Right ventricle myocardium superior (tissue), 1 donor: ENCODE data around the gene ADAM22. TPM values are rescaled to one million over a fixed set of nuclear protein-coding genes. Genes with fewer than 3 reads are reported as not detected.

Experiments used
- ATAC-seq: fragments of 200-7000 bp; cut with Tn5 transposase; one replicate; pipeline ENCODE4 v1.9.1; 2020; ENCODE audit warnings: mild to moderate bottlenecking; ENCODE audit not compliant: poor library complexity
- DNase-seq: peaks from one replicate; pipeline ENCODE4 v3.0.0-alpha.2; 2020
- intact Hi-C: fragments of 100-400 bp; cut with DNase I; formaldehyde crosslinking; loops from one replicate; pipeline ENCODE4 v1.11.2; 2022
- total RNA-seq: library from RNA; stranded (reverse); fragmentation: NEBNext Ultra II Directional; extraction: Animal tissue kit (Norgen Biotek cat#: 25700); gene quantifications from one replicate; pipeline ENCODE4 v1.2.1, GENCODE V29; 2021
- donor health status: DM: no; HTN: yes; CAD: no; lungs with severe emphysema.

The ADAM22 gene
- total RNA-seq, 1 donor from 2014 or later = 1.3 TPM

- intact Hi-C loops = no loop called here
- DNase-seq (no peak), ATAC-seq (no peak)
Observed at GRCh38 chr7:88200261-88200660, 266.2 kb downstream of the ADAM22 start.

DNA sequence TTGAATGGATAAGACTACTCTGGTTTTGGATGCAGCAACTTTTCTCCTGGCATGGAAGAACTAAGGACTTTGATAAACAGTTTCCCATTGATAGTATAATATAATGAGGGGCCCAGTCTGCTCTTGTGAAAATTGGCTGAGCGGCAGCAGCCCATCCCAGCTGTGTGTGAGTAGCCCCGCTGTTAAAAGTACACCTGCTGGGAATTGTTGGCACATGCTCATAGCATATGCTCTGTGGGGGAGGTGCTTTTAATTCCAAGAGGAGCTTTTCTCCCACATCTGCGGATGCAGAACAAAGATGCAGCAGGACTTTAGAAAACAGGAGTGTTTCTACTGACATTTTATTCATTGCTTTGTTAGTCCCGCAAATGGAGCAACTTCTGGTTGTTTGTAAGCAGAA lies 266.7 kb downstream of the ADAM22 start:
- no peak for ATAC-seq
- no peak for DNase-seq
- intact Hi-C loops = no loop called here

DNA sequence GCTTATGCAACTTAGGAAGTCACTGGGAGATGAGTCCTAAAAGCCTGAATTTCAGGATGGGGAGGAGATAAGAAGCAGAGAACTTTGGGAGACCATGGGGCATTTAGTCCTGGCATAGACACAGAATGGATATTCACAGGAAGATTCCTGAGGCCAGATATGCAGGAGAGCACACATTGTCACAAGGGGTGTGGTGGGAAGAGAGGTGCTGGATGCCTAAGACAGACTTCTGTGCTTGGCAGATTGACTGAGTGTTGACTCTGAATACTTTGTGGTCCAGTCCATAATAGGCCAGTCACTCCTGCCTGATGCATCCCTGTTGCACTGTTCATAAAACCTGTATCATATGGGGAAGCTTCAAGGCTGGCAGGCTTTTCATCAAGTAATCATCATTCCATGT lies 267.3 kb downstream of the ADAM22 start:
- intact Hi-C loops = no loop called here
- no peak for DNase-seq
- ATAC-seq = no peak

DNA sequence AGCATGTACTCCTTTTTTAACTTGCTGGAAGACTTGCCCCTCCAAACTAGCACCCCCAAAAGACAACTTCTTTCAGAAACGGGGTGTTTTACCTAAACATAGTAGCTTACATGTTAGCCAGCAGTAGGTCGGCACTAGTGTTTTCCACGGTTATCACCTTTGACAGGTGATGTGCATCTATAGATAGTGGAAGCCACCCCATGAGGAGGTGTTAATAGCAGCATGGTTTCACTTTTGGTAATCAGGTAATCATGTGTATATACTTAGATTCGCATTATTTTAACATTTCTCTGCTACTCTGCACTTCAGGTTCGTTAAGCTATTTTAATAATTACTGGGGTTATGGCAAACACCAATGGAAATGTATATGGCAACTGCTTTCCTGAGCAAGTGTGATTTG lies 268.2 kb downstream of the ADAM22 start:
- intact Hi-C loops = no loop called here
- ATAC-seq (no peak), DNase-seq (no peak)

GRCh38 chr7:88202799-88203198 lies 268.7 kb downstream of the ADAM22 start:
- intact Hi-C loops = no loop called here
- DNase-seq (no peak), ATAC-seq (no peak)

DNA sequence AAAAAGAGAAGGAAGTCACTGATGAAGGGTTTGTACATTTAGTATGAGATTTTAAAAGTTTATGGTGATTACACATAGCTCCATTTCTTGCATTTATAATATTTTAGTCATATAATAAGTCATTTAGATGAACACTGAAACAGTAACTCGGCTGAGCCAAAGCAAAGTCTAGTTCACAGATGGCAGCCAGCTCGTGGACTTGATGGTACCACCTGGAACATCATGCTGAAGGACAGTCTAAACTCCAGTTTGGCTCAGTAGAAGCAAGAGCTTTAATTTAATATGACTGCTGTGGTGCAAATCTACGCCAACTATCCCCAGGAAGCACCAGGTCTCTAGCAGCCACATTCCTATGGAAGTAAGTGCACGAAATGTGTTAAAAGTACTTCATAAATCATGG lies 269.4 kb downstream of the ADAM22 start:
- DNase-seq (no peak), ATAC-seq (no peak)
- intact Hi-C loops = no loop called here

DNA sequence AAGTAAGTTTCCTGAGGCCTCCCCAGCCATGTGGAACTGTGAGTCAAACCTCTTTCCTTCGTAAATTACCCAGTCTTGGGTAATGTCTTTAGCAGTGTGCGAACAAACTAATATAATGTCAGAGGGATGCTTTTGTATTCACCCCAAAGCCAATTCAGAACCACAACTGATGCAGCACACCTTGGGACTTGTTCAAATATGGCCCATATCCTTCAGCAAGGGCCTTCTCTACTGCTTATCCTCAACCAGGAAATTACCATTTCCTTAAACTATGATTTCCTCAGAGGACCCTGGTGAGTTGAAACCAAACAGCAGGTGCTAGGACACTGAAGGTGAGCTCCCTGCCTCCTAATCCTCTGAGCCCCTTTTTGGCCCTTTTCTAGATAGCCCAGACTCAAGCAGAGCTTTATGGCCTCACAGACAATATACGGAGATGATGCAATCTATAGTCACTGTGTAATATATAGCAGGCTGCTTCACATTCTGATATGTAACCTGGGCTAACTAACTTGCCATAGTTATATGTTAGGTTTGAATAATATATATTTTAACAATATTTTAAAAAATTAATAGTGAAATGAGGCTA lies 270.6 kb downstream of the ADAM22 start:
- DNase-seq = no peak
- intact Hi-C loops = no loop called here
- ATAC-seq = no peak

- ATAC-seq (no peak), DNase-seq (no peak)
- intact Hi-C loops = no loop called here
Observed at GRCh38 chr7:88205179-88205578, 271.1 kb downstream of the ADAM22 start.

DNA sequence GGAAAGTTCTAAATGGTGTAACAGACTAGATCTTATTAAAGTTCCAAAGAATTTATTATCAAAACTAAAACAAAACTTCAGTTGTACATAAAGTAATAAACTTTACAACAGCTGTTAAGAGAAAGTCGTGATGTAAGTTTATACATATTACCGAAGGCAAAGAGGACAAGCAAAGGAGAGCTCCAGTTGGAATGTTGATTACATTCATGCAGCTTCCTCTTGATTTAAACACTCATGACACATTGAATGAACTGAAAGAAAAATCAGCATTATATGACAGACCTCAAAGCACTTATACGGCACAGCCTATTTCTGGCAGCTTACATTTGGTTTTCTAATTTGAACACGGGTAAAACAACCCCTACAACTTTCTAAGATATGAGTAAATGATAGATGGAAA lies 272.2 kb downstream of the ADAM22 start:
- ATAC-seq (no peak), DNase-seq (no peak)
- intact Hi-C loops = no loop called here

DNA sequence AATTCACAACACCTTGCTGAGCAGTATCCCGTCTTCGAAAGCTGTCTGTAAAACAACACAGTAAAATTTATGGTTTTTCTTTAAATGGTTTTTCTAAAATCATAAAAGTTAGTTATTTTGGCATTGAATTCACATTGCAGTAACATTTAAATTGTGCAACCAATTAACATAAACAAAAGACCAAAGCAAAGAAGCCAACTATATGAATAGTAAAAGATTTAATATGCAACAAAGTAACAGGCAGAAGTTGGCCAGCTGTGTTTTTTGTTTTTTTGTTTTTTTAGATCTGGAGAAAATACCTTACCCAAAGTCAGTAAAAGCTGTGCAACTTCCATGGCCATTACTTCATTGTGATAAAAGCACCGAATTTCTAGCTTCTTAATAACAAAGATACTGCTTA lies 274.5 kb downstream of the ADAM22 start:
- ATAC-seq = no peak
- intact Hi-C loops = no loop called here

GRCh38 chr7:88212918-88213317 lies 278.9 kb downstream of the ADAM22 start:
- DNase-seq (no peak), ATAC-seq (no peak)
- intact Hi-C loops = no loop called here

More for the DNA sequence above, 274.5 kb downstream of the ADAM22 start:
- no peak for DNase-seq

DNA sequence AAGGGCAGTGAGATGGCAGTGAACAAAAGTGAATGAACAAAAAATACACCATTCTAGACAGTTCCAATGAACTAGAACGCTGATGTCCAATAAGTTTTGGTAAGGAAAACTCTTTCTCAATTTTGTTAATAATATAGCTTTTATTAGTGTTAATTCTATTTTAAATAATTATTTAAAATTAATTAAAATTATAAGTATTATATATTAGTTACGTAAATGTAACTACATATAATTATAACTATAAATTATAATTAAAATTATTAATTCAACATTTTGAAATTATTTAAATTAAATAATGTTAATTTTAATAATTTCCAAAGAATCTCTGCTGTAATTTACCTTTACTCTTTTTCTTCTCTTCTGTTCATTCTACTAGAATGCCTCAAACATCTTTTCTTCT lies 280.4 kb downstream of the ADAM22 start:
- no peak for ATAC-seq
- intact Hi-C loops = no loop called here

DNA sequence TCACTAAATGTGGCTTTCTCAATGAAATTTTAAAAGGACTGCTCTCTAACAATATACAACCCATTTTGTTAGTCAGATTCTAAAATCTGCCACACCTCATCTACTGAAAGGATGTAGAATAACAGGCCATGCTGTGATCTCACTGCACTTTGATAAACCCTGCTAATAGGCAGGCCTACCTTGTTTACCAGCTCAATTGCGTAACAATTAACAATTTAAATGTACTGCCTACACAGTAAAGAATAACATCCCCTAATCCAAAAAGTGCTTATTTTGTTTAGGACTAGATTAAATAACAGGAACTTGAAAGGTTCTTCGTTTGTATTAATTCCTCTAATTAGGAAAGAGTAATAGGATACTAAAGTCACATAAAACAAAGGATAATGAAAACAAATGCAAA lies 281.2 kb downstream of the ADAM22 start:
- DNase-seq = no peak
- ATAC-seq = no peak
- intact Hi-C loops = no loop called here

More for the DNA sequence above, 280.4 kb downstream of the ADAM22 start:
- no peak for DNase-seq

- ATAC-seq (no peak), DNase-seq (no peak)
- intact Hi-C loops = no loop called here
Observed at GRCh38 chr7:88216276-88216675, 282.2 kb downstream of the ADAM22 start.

DNA sequence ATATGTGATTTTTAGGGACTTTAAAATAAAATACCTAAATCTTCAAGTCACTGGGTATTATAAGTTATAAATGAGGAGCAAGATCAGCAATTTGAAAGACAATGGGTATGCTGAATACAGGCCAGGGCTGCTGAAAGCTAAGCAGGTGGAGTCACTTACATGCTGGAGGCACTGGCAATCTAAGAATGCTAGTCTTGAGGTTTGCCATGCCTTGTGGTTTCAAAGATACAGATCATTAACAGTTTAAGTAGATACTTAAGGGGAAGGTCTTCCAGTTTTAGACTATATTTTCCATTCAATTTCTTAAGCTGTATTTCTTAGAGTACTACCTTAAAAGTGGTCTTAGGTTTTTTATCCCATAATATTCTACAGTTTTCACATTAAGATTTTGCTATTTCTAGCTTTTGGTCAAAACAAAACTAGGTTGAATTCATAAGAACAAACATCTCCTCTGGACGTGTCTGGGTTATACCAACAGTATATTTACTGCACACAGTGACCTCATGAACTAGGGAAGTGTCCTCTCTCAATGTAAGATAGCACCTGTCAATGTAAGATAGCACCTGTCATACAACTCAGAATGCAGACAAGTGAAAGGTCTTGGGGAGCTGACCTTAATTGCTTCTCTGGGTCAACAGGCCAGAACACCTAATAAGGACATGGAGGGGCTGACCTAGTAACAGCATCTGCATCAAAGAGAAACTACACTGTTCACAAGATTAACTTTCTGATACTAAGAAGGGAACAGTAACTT lies 283.8 kb downstream of the ADAM22 start:
- DNase-seq (no peak), ATAC-seq (no peak)
- intact Hi-C loops = no loop called here

DNA sequence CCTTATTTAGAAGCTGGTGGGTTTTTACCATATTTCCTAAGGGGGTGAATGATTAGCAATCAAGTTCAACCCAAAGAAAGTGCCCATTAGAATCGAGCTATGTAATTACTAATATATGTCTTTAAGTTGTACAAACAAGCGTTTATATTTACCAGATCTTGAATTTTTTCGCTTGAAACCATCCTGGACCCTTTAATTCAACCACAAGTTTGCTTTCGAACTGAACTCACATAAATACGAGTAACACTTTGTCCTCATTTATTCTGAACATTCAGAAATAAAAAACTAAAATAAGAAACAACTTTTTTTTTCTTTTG lies 284.3 kb downstream of the ADAM22 start:
- ATAC-seq (no peak), DNase-seq (no peak)
- intact Hi-C loops = no loop called here

- DNase-seq (peak; percentile 66), ATAC-seq (peak; percentile 49)
- intact Hi-C loops = no loop called here
Observed at GRCh38 chr7:88218836-88219605, 285.0 kb downstream of the ADAM22 start.

GRCh38 chr7:88219781-88220747 lies 286.0 kb downstream of the ADAM22 start, which contains the start of gene SRI:
Gene SRI (minus strand): TSS chr7:88220038. CDS start chr7:88220026, 12 bp downstream.
- DNase-seq (peak; percentile 93), ATAC-seq (peak; percentile 100)
- intact Hi-C loops = no loop called here

- no peak for DNase-seq
- intact Hi-C loops = no loop called here
- ATAC-seq = no peak
Observed at GRCh38 chr7:88223265-88223664, 289.2 kb downstream of the ADAM22 start.
